Measurements from ENCODE around the gene RPRM.
"Not testable (repeated sequence)": the region's sequence is repeated elsewhere in the genome, so short reads cannot be mapped to it uniquely, and the experiment has no call there.

The RPRM gene

GRCh38 chr2:153455861-153456260 is 22.7 kb downstream of the RPRM start:
- no peak for DNase-seq (ENCODE audit: low read depth in 2 of 2)

DNA sequence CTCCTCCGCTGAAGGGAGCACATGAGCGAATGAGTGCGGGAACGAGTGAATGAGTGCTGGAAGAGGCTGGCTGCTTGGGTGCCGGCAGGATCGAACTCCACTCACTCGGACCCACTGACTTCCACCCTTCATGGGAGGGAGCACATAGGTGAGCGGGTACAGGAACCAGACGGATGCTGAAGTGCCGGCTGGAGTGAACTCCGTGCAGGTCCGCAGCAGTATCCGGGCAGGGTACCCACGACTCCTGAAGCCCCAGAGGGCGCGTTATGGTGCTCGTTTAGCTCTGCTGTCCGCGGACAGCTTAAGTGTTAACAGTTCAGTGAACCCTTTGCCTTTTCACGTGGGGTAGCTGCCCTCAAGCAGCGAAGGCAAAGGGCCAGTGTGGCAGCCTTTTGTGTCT is 23.2 kb downstream of the RPRM start:
- DNase-seq (ENCODE audit: low read depth in 2 of 2), result no peak

DNA sequence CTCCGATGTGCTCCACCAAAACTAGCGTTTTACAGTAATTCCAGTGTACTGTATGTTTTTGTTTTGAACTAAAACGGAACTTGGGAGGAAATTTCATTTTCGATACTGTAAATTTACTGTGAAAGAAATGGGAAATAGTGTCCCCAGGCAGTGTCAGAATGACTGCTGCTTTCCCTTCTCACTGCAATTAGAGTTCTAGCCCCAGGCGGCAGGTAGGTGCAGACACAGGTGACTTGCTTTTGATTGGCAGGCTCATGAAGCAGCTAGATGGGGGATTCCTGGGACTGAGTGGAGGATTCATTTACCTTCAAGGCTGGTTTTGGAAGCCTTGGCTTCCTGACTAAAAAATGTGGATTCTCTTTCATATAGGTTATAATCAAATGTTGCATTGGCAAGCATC is 27.0 kb downstream of the RPRM start:
- no peak for DNase-seq (ENCODE audit: low read depth in 2 of 2)

GRCh38 chr2:153443106-153443505 is 35.5 kb downstream of the RPRM start:
- DNase-seq (ENCODE audit: low read depth in 2 of 2), result no peak

DNA sequence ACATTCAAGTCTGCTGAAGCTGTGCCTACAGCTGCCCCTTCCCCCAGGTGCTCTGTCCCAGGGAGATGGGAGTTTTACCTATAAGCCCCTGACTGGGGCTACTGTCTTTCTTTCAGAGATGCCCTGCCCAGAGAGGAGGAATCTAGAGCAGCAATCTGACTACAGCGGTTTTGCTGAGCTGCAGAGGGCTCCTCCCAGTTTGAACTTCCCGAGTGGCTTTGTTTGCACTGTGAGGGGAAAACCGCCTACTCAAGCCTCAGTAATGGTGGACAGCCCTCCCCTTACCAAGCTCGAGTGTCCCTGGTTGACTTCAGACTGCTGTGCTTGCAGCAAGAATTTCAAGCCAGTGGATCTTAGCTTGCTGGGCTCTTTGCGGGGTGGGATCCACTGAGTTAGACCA is 35.9 kb downstream of the RPRM start:
- DNase-seq (ENCODE audit: low read depth in 2 of 2), result not testable (repeated sequence)

GRCh38 chr2:153440090-153440489 is 38.5 kb downstream of the RPRM start:
- not testable (repeated sequence) for DNase-seq (ENCODE audit: low read depth in 2 of 2)

- DNase-seq (ENCODE audit: low read depth in 2 of 2), result no peak
Measured at GRCh38 chr2:153433403-153433802, 45.2 kb downstream of the RPRM start.

DNA sequence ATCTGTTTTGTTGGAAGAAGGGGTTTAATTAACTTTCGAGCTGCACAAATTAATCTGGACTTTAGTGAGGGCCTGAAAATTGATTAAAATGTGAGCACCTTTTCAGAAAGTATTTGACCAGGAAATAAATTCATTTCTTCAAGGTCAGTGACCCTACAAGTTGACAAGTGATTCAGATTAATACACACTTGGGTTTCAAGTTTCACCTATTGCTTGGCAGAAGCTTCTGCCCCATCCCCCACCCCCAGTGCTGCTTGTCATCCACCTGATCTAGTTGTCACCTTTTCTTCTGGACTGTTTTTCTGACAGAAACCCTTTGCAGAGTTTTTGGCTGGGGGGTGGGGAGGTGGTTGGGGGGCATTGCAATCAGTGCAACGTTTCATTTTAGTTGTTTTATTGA is 46.2 kb downstream of the RPRM start:
- no peak for DNase-seq (ENCODE audit: low read depth in 2 of 2)

DNA sequence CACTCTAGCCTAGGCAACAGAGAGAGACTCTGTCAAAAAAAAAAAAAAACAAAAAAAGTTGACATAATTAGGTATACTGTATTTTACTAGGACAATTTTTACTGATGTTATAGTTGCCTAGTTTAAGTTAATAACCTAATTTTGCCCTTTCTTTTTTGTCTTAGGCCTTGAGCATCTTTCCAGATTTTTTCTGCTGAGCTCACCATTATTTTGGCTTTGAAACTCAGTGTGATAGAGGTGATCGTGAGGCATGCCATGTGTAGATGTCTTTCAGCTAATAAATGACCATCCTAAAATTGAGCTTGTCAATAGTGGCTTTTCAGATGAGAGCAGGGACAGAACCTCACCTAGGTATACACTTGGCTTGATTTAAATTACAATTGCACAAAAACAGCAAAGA is 47.4 kb downstream of the RPRM start:
- no peak for DNase-seq (ENCODE audit: low read depth in 2 of 2)

Measured in stimulated activated CD8-positive, alpha-beta memory T cell treated with anti-CD3 and anti-CD28 coated beads, Interleukin-15, amount 100 ng/mL, for 48 hours (primary cell).